Erythroblast (primary cell): Measurements from ENCODE around the gene EEPD1.

ENCODE experiments used
- GATA1 ChIP-seq: IDR thresholded peaks from 2 replicates; pipeline ENCODE4 v1.6.1; 2011; ENCODE audit warnings: low read depth, mild to moderate bottlenecking, control low read depth, low read length, moderate library complexity
- POLR2A ChIP-seq: IDR thresholded peaks from 2 replicates; pipeline ENCODE4 v1.6.1; 2011; ENCODE audit warnings: mild to moderate bottlenecking, low read length

DNA sequence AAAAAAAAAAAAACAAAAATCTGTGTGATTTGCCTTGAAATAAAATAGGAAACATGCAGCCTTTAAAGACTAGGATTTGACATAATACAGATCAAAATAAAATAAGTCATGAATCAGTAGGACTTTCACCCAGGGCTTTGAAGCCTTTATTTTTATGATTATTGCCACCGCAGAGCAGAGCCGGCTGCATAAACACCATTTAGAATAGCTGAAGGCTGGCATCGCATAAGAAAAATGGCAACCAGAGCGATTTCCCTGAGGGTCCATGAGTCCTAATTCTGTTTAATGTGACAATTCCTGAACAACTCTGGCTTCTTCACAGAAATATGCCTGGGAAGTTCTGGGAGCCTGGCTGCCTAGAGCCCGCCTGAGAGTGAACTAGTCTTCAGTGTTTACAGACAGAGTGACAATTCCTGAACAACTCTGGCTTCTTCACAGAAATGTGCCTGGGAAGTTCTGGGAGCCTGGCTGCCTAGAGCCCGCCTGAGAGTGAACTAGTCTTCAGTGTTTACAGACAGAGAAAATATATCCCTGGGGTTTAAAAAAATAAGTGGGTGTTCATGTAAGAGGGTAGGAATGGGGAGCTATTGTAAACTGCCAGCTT is 112.0 kb downstream of the EEPD1 start:
- TF ChIP-seq POLR2A (no peak), GATA1 (no peak)
